ENCODE results near the gene TBC1D17.

The TBC1D17 gene

GRCh38 chr19:49877879-49878743, 609 bp downstream of the TBC1D17 start:
- DNase-seq (ENCODE audit: low spot score), result peak; percentile 99

GRCh38 chr19:49878744-49879070, 1.2 kb downstream of the TBC1D17 start:
- no peak for DNase-seq (ENCODE audit: low spot score)

- no peak for DNase-seq (ENCODE audit: low spot score)
Measured at GRCh38 chr19:49879243-49879963, 1.9 kb downstream of the TBC1D17 start.

- no peak for DNase-seq (ENCODE audit: low spot score)
Measured at GRCh38 chr19:49880162-49880869, 2.8 kb downstream of the TBC1D17 start.

- DNase-seq (ENCODE audit: low spot score), result no peak
Measured at GRCh38 chr19:49881186-49881585, 3.7 kb downstream of the TBC1D17 start.

- no peak for DNase-seq (ENCODE audit: low spot score)
Measured at GRCh38 chr19:49881672-49882394, 4.3 kb downstream of the TBC1D17 start.

GRCh38 chr19:49882643-49883042, 5.1 kb downstream of the TBC1D17 start:
- no peak for DNase-seq (ENCODE audit: low spot score)

- DNase-seq (ENCODE audit: low spot score), result no peak
Measured at GRCh38 chr19:49883094-49883493, 5.6 kb downstream of the TBC1D17 start.

GRCh38 chr19:49884109-49884508, 6.6 kb downstream of the TBC1D17 start:
- DNase-seq (ENCODE audit: low spot score), result no peak

GRCh38 chr19:49884760-49885159, 7.3 kb downstream of the TBC1D17 start:
- no peak for DNase-seq (ENCODE audit: low spot score)

GRCh38 chr19:49887037-49887664, 9.6 kb downstream of the TBC1D17 start:
- no peak for DNase-seq (ENCODE audit: low spot score)

GRCh38 chr19:49887665-49888509, 10.4 kb downstream of the TBC1D17 start:
- no peak for DNase-seq (ENCODE audit: low spot score)

- DNase-seq (ENCODE audit: low spot score), result no peak
Measured at GRCh38 chr19:49888510-49888824, 11.0 kb downstream of the TBC1D17 start.

- DNase-seq (ENCODE audit: low spot score), result no peak
Measured at GRCh38 chr19:49889038-49889686, 11.7 kb downstream of the TBC1D17 start.

- no peak for DNase-seq (ENCODE audit: low spot score)
Measured at GRCh38 chr19:49889687-49890348, 12.3 kb downstream of the TBC1D17 start.

- no peak for DNase-seq (ENCODE audit: low spot score)
Measured at GRCh38 chr19:49890349-49891311, 13.1 kb downstream of the TBC1D17 start.

GRCh38 chr19:49891393-49891792, 13.9 kb downstream of the TBC1D17 start:
- no peak for DNase-seq (ENCODE audit: low spot score)

- DNase-seq (ENCODE audit: low spot score), result no peak
Measured at GRCh38 chr19:49892716-49893115, 15.2 kb downstream of the TBC1D17 start.

All from HuH-7.5 (cell line).